ENCODE data around the gene THSD8.
"Not testable (repeated sequence)": the region's sequence is repeated elsewhere in the genome, so short reads cannot be mapped to it uniquely, and the experiment has no call there.

THSD8 gene

GRCh38 chr19:12815088-12815487 is 13.2 kb downstream of the THSD8 start:
- Histone ChIP-seq H3K9me3 (ENCODE audit: control insufficient read depth, insufficient read depth, low read length) (no peaks in the 10 kb centered on the region), H3K36me3 (ENCODE audit: insufficient read depth, low read length) (peaks cover 1% of the 10 kb centered on the region; the same call in 1 of the 2 replicates), H3K4me1 (ENCODE audit: insufficient read depth, low read length) (no peaks in the 10 kb centered on the region), H3K9ac (ENCODE audit: low read depth, low read length) (no peak overlapping the region)

- not testable (repeated sequence) for H3K36me3 ChIP-seq (ENCODE audit: insufficient read depth, low read length); H3K9me3 ChIP-seq (ENCODE audit: control insufficient read depth, insufficient read depth, low read length); H3K9ac ChIP-seq (ENCODE audit: low read depth, low read length); H3K4me1 ChIP-seq (ENCODE audit: insufficient read depth, low read length)
These were observed 15.3 kb downstream of the THSD8 start for GRCh38 chr19:12817188-12817587.

- H3K9me3 ChIP-seq (ENCODE audit: control insufficient read depth, insufficient read depth, low read length); H3K9ac ChIP-seq (ENCODE audit: low read depth, low read length); H3K4me1 ChIP-seq (ENCODE audit: insufficient read depth, low read length); H3K36me3 ChIP-seq (ENCODE audit: insufficient read depth, low read length): not testable (repeated sequence)
These were observed 15.9 kb downstream of the THSD8 start for GRCh38 chr19:12817810-12818209.

GRCh38 chr19:12821761-12822160 is 19.9 kb downstream of the THSD8 start:
- H3K9me3 ChIP-seq (ENCODE audit: control insufficient read depth, insufficient read depth, low read length) = no peaks in the 10 kb centered on the region
- no peaks in the 10 kb centered on the region for H3K4me1 ChIP-seq (ENCODE audit: insufficient read depth, low read length)
- no peak overlapping the region for H3K9ac ChIP-seq (ENCODE audit: low read depth, low read length)
- no peaks in the 10 kb centered on the region for H3K36me3 ChIP-seq (ENCODE audit: insufficient read depth, low read length)

- Histone ChIP-seq H3K36me3 (ENCODE audit: insufficient read depth, low read length) (no peaks in the 10 kb centered on the region), H3K9me3 (ENCODE audit: control insufficient read depth, insufficient read depth, low read length) (no peaks in the 10 kb centered on the region), H3K4me1 (ENCODE audit: insufficient read depth, low read length) (no peaks in the 10 kb centered on the region), H3K9ac (ENCODE audit: low read depth, low read length) (peak overlapping the region; percentile 48)
These were observed 23.6 kb downstream of the THSD8 start for GRCh38 chr19:12825254-12826131.

- H3K9me3 ChIP-seq (ENCODE audit: control insufficient read depth, insufficient read depth, low read length) = no peaks in the 10 kb centered on the region
- no peaks in the 10 kb centered on the region for H3K36me3 ChIP-seq (ENCODE audit: insufficient read depth, low read length)
- no peaks in the 10 kb centered on the region for H3K4me1 ChIP-seq (ENCODE audit: insufficient read depth, low read length)
- H3K9ac ChIP-seq (ENCODE audit: low read depth, low read length) = peak overlapping the region; percentile 48; the same call in 1 of the 2 replicates
These were observed 26.6 kb downstream of the THSD8 start for GRCh38 chr19:12828494-12828893.

GRCh38 chr19:12833418-12833737 is 31.5 kb downstream of the THSD8 start:
- H3K36me3 ChIP-seq (ENCODE audit: insufficient read depth, low read length) = no peaks in the 10 kb centered on the region
- H3K9me3 ChIP-seq (ENCODE audit: control insufficient read depth, insufficient read depth, low read length) = no peaks in the 10 kb centered on the region
- no peak overlapping the region for H3K9ac ChIP-seq (ENCODE audit: low read depth, low read length)
- H3K4me1 ChIP-seq (ENCODE audit: insufficient read depth, low read length) = peaks cover 5% of the 10 kb centered on the region

GRCh38 chr19:12833738-12834565 is 32.1 kb downstream of the THSD8 start:
- Histone ChIP-seq H3K36me3 (ENCODE audit: insufficient read depth, low read length) (no peaks in the 10 kb centered on the region), H3K4me1 (ENCODE audit: insufficient read depth, low read length) (peaks cover 5% of the 10 kb centered on the region), H3K9me3 (ENCODE audit: control insufficient read depth, insufficient read depth, low read length) (no peaks in the 10 kb centered on the region), H3K9ac (ENCODE audit: low read depth, low read length) (peak overlapping the region; percentile 64)

- Histone ChIP-seq H3K9me3 (ENCODE audit: control insufficient read depth, insufficient read depth, low read length) (no peaks in the 10 kb centered on the region), H3K36me3 (ENCODE audit: insufficient read depth, low read length) (no peaks in the 10 kb centered on the region), H3K4me1 (ENCODE audit: insufficient read depth, low read length) (peaks cover 5% of the 10 kb centered on the region), H3K9ac (ENCODE audit: low read depth, low read length) (peak within 1 kb of the TSS; percentile 64)
These were observed 32.7 kb downstream of the THSD8 start, which contains the start of gene RTBDN for GRCh38 chr19:12834566-12834943. RTBDN (minus strand) TSS chr19:12834579; CDS start chr19:12829979, 4,600 bp downstream.

- Histone ChIP-seq H3K4me1 (ENCODE audit: insufficient read depth, low read length) (peaks cover 9% of the 10 kb centered on the region), H3K9ac (ENCODE audit: low read depth, low read length) (peak overlapping the region; percentile 64; the same call in 1 of the 2 replicates), H3K9me3 (ENCODE audit: control insufficient read depth, insufficient read depth, low read length) (no peaks in the 10 kb centered on the region), H3K36me3 (ENCODE audit: insufficient read depth, low read length) (no peaks in the 10 kb centered on the region)
These were observed 33.3 kb downstream of the THSD8 start for GRCh38 chr19:12834976-12835757.

- H3K9me3 ChIP-seq (ENCODE audit: control insufficient read depth, insufficient read depth, low read length) = no peaks in the 10 kb centered on the region
- H3K9ac ChIP-seq (ENCODE audit: low read depth, low read length) = no peak overlapping the region
- H3K36me3 ChIP-seq (ENCODE audit: insufficient read depth, low read length) = no peaks in the 10 kb centered on the region
- peaks cover 9% of the 10 kb centered on the region for H3K4me1 ChIP-seq (ENCODE audit: insufficient read depth, low read length)
These were observed 34.6 kb downstream of the THSD8 start for GRCh38 chr19:12836529-12836863.

GRCh38 chr19:12837225-12837624 is 35.4 kb downstream of the THSD8 start:
- H3K4me1 ChIP-seq (ENCODE audit: insufficient read depth, low read length) = peaks cover 9% of the 10 kb centered on the region
- no peaks in the 10 kb centered on the region for H3K36me3 ChIP-seq (ENCODE audit: insufficient read depth, low read length)
- H3K9me3 ChIP-seq (ENCODE audit: control insufficient read depth, insufficient read depth, low read length) = no peaks in the 10 kb centered on the region
- no peak overlapping the region for H3K9ac ChIP-seq (ENCODE audit: low read depth, low read length)

- peak within 1 kb of the TSS; percentile 52; the same call in 1 of the 2 replicates for H3K9ac ChIP-seq (ENCODE audit: low read depth, low read length)
- no peaks in the 10 kb centered on the region for H3K36me3 ChIP-seq (ENCODE audit: insufficient read depth, low read length)
- peaks cover 9% of the 10 kb centered on the region for H3K4me1 ChIP-seq (ENCODE audit: insufficient read depth, low read length)
- no peaks in the 10 kb centered on the region for H3K9me3 ChIP-seq (ENCODE audit: control insufficient read depth, insufficient read depth, low read length)
These were observed 36.5 kb downstream of the THSD8 start, which contains the start of gene MAST1 for GRCh38 chr19:12838182-12838885. MAST1 (plus strand) TSS chr19:12838515; CDS start chr19:12838573, 58 bp downstream.

Data from ES-I3 (cell line).